AG09319 (cell line): ENCODE data around the gene RNPEPL1.

Experiments used
- DNase-seq: peaks from one replicate; pipeline ENCODE4 v3.0.0-alpha.2; 2010; ENCODE audit warnings: low read depth; ENCODE audit errors: extremely low read depth
- CTCF ChIP-seq: IDR thresholded peaks from 2 replicates; pipeline ENCODE4 v1.5.1; 2011; ENCODE audit warnings: low read depth, mild to moderate bottlenecking, inconsistent platforms, low read length, moderate library complexity

RNPEPL1 gene

GRCh38 chr2:240591226-240591625 is 22.9 kb downstream of the RNPEPL1 start:
- TF ChIP-seq CTCF = no peak
- no peak for DNase-seq

GRCh38 chr2:240591784-240592183 is 23.5 kb downstream of the RNPEPL1 start:
- DNase-seq = no peak
- no peak for TF ChIP-seq CTCF

- no peak for TF ChIP-seq CTCF
- no peak for DNase-seq
Observed at GRCh38 chr2:240593026-240593702, 24.9 kb downstream of the RNPEPL1 start.

- DNase-seq = no peak
- TF ChIP-seq CTCF = no peak
Observed at GRCh38 chr2:240593703-240594451, 25.6 kb downstream of the RNPEPL1 start.

GRCh38 chr2:240594511-240595380 is 26.5 kb downstream of the RNPEPL1 start:
- no peak for TF ChIP-seq CTCF
- no peak for DNase-seq

- no peak for DNase-seq
- peak; percentile 8 for TF ChIP-seq CTCF
Observed at GRCh38 chr2:240595381-240596079, 27.2 kb downstream of the RNPEPL1 start.
